ENCODE data around the gene SHANK3. TPM values are rescaled to one million over a fixed set of nuclear protein-coding genes. Genes with fewer than 3 reads are reported as not detected.
A peak's percentile ranks its signal among the peaks of the same experiment; 100 is the strongest.
"Not testable (repeated sequence)": the region's sequence is repeated elsewhere in the genome, so short reads cannot be mapped to it uniquely, and the experiment has no call there.

Gene SHANK3
- 3.6 and 5.0 TPM in 2 replicates for total RNA-seq (2014; rRNA removed; shearing (Covaris generic))

DNA sequence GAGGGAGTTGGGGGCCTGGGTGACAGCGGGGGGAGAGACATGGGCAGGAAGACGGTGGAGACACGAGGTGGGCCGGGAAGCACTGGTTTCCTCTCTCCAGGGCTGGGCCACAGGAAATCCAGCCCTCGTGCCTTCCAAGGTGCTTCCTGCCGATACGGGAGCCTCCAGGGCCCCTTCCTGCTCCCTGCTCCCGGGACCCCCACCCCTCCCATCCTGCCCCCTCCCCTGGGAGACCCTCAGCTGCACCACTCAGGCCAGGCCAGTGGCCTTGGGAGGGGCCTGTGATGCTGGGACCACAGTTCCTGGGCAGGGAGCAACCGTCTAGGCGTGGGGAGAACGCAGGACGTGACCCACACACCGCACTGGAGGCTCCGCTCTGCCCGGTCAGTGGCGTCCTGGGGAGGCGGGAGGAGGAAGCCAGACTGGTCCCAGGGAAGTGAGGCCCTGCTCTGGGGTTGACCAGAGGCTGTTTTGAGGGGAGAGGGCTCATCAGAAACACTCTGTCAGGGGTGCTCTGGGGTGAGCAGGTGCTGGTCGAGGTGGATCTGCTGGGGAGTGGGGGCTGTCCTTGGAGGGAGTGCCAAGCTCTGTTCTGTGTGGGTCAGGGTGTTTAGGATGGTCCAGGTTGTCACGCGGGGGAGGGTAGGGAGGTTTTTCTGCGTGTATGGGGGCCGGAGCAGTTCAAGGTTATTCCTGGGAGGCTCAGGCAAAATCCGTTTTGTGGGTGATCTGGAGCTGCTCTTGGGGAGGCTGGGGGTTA is at the start of gene SHANK3:
Gene SHANK3 (plus strand): TSS at position 353 of the 760 bp plus-strand sequence.
- in situ Hi-C loops (cut with HindIII; ENCODE audit: low sequenced_read_pairs): no loop called here
- DNase-seq (ENCODE audit: low spot score): no peak

DNA sequence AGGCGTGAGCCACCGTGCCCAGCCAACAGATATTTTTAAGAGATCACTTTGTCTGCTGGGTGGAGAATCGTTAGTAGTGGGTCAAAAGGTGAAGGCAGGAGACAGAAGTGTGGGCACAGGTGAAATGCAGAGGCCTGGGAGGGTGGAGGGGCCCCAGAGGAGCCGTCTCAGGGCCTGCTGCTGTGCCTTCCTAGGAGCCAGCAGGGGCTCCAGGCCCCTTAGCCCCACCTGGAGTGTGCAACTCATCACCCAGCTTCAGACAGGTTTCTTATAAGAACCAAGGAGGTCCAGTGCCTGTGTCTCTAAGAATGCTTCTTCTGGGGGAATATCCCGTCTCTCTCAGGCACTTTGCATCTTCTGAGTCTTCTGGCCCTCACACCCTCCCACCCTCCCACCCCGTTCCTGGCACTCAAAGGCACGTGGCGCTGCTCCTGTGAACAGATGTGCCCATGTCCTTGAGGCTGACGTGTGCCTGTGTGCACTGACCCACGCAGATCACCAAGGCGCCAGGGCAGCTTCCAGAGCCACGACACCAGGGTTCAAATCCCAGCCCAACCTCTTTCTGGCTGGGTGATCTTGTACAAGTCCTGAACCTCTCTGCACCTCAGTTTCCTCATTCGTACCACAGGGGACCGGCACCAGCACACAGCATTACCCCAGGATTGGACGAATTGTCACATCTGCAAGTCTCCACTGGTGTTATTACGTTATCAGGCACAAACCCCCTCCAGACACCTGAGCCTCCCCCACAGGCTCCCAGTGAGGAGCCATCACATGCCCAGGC is 48.1 kb upstream of the SHANK3 start:
- no peak for DNase-seq (ENCODE audit: low spot score)
- in situ Hi-C loops (cut with HindIII; ENCODE audit: low sequenced_read_pairs): no loop called here

DNA sequence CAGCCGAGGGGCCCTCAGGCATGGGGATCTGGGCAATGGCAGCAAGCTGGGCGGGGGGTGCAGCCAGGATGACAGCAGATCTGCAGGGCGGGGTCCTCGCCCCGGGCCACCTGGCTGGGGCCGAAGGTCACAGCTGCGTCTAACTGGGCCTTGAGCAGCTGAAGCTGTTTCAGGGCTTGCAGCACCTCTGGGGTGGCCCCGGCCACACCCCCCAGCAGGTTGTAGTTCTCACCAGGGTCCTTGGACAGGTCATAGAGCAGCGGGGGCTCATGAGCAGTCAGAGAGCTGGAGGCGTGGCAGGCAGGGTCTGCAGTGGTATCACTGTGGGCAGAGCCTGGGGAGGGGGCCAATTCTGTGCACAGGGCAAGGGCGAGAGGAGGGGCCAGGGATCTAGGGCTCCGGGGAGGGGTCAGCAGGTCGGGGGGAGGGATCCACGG is 47.5 kb upstream of the SHANK3 start:
- in situ Hi-C loops (cut with HindIII; ENCODE audit: low sequenced_read_pairs): no loop called here

DNA sequence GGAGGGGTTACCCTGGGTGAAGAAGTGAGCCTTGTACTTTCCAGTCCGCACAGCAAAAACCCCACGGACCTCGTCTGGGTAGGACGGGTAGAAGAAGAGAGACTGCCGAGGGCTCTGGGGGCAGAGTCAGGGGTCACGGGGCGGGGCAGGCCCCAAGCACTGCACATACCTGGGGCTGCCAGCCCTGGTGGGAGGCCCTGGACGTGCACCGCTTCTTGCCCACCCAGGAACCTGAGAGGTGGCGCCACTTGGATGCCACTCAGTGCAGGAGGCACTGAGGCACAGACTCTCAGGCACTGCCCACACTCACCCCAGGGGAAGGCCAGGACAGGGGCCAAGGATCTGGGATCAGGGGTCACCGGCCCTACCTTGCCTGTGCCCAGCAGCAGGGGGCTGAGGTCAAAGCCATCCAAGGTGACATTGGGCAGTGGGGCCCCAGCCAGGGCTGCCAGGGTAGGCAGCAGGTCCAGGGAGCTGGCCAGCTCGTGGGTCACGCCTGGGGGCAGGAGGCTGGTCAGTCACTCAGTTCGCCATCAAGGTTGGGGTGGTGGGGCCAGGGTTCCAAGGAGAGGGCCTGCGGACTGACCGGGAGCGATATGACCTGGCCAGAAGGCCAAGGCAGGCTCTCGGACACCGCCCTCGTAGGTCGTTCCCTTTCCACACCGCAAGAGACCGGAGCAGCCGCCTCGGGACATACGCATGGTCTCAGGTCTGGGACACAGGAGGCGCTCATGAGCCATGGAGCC is 46.9 kb upstream of the SHANK3 start:
- DNase-seq (ENCODE audit: low spot score): no peak
- in situ Hi-C loops (cut with HindIII; ENCODE audit: low sequenced_read_pairs): no loop called here

More for the DNA sequence above, 47.5 kb upstream of the SHANK3 start:
- DNase-seq (ENCODE audit: low spot score): no peak

DNA sequence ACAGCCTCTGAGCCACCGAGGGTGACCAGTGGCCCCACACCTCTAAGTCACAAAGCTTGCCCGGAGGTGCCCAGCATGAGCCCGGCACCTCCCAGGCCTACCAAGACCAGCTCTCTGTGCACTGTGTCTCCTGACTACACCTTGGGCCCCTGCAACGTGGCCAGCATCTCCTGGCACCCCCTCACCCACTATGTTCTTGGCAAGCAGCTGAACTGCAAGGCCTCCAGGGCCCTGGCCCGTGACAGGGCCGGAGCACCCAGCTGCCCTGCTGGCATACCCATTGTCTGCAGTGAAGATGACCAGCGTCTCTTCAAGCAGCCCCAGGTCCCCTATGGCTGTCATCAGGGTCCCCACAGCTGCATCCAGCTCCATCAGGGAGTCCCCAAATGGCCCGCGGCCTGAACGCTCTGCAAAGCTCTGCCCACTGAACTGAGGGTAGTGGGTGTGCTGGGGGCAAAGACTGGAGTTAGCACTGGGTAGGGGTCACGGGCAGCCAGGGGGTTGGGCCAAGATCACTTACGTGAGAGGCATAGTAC is 46.2 kb upstream of the SHANK3 start:
- in situ Hi-C loops (cut with HindIII; ENCODE audit: low sequenced_read_pairs): no loop called here
- no peak for DNase-seq (ENCODE audit: low spot score)

DNA sequence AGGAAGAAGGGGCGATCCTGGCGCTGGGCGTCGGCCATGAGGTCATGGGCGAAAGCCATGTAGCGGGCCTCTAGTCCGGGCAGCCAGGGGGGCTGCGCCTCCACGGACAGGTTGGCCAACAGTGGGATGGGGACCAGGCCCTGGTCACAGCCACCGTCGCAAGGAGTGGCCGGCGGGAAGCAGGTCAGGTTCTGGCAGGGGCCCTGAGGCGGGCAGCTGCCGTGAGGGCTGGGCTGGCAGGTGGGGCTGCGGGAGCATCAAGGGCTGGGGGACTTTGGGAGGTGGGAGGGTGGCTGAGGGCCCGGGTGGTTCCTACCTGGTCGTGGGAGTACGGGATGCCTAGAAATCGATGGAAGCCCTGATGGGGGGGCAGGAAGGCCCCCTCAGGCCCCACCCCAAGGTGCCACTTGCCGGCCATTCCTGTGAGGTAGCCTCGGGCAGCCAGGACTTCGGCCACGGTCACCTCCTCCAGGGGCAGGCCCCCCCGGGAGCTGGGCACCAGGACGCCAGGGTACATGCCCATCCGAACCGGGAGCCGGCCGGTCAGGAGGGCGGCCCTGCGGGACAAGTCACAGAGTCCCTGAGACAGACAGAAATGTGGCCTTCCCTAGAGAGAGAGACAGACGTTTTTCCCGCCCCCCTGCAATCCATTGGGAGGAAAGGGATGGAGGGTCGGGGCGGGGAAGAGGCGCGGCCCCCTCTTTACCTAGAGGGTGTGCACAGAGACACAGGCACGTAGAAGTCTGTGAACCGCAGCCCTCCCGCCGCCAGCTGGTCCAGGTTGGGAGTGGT is 45.6 kb upstream of the SHANK3 start:
- no peak for DNase-seq (ENCODE audit: low spot score)
- in situ Hi-C loops (cut with HindIII; ENCODE audit: low sequenced_read_pairs): no loop called here

DNA sequence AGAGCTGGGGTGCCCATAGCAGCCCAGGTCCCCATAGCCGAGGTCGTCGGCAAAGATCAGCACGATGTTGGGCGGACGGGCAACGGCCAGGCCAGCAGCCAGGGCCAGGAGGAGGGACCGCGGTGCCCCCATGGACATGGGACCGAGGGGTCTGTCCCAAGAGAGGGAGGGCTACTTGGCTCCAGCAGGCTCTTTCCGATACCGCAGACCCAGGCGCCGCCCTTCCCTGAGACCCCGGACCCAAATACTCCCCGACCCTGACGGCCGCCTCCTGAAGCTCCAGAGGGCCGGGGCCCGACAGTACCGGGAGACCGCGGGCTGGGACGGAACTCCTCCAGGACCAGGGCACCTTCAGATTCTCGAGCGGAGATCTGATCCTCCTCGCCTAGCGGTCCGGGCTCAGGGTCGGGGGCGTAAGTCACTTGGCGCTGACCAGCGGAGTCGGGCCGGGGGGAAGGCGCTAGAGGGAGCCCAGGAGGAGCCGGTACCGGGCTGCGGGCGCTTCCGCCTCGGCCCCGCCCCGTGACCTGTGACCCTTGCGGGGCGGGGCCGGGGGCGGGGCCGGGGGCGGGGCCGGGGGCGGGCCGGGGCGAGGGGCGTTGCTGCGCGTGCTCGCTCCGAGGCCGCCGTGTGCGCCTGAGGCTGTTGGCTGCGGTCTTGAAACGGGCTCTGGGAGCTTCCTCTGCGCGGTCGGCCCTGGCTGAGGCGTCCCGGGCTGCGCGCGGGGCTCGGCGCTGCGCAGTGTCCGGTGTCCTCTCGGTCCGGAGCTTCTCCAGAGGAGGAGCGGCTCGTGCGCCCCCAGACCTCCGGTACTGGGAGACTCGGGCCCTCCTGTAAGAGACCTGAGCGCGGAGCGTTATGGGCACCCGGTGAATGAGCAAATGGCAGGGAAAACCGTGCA is 44.7 kb upstream of the SHANK3 start, which contains the start of gene ARSA:
Gene ARSA (minus strand): TSS at position 511 of the 901 bp plus-strand sequence. CDS start 373 bp downstream, at position 138.
- in situ Hi-C loops (cut with HindIII; ENCODE audit: low sequenced_read_pairs): no loop called here
- DNase-seq (ENCODE audit: low spot score): peak; percentile 85

DNA sequence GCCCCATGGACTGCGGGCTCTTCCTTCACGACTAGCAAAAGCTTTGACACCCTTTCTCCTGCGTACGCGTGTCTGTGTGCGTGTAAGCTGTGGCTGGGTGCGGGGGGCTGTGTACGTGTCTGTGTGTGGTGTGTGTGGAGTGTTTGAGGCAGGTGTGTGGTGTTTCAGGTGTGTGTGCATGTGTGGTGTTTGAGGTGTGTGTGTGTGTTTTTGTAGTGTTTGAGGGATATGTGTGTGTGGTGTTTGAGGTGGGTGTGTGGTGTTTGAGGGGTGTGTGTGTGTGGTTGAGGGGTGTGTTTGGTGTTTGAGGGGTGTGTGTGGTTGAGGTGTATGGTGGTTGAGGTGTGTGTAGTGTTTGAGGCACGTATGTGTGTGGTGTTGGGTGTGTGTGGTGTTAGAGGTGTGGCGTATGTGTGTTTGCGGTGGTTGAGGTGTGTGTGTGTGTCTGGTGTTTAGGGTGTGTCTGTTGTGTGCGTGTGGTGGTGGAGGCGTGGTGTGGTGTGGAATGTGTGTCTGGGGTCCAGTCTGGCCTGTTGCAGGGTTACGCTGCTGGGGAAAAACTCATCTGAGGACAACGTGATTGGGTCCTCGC is 44.0 kb upstream of the SHANK3 start:
- in situ Hi-C loops (cut with HindIII; ENCODE audit: low sequenced_read_pairs): no loop called here
- no peak for DNase-seq (ENCODE audit: low spot score)

DNA sequence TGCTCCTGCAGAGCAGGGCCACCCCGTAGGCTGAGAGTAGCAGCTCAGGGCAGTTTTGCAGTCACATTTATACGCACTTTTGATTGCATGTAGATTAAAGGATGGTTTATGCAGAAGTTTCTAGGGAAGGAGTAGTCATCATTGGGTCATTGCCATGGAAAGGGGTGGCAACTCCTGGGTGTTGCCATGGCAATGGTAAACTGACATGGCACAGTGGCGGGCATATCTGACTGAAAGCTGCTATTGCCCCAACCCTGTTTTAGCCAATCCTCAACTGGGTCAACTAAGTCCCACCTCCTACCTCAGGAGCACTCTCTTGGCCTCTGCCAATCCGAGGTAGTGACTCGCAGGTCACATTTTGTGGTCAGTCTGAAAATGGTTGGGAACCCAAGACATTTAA is 42.2 kb upstream of the SHANK3 start:
- DNase-seq (ENCODE audit: low spot score): peak; percentile 77
- in situ Hi-C loops (cut with HindIII; ENCODE audit: low sequenced_read_pairs): loop anchor here (5.0 kb wide), 1 partner anchor 37 kb away; no protein-coding TSS in a partner anchor

DNA sequence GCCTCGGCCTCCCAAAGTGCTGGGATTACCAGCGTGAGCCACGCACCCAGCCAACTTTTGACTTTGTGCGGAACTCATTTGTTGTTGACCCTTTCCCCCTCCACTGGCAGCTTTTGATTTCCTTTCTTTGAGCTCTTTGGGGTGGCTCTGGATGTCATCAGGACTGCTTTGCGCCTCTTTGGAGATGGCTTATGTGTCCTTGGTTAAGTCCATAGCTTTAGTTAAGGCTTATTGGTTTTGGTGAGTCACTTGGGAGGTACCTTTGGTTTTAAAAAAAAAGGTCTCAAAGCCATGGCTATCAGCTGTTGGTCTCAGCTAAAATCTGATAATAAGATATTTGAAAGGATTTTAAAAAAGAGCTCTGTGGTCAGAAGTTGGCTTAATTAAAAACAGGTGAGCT is 39.5 kb upstream of the SHANK3 start:
- no peak for DNase-seq (ENCODE audit: low spot score)
- in situ Hi-C loops (cut with HindIII; ENCODE audit: low sequenced_read_pairs): loop anchor here (5.0 kb wide), 1 partner anchor 34 kb away; no protein-coding TSS in a partner anchor

DNA sequence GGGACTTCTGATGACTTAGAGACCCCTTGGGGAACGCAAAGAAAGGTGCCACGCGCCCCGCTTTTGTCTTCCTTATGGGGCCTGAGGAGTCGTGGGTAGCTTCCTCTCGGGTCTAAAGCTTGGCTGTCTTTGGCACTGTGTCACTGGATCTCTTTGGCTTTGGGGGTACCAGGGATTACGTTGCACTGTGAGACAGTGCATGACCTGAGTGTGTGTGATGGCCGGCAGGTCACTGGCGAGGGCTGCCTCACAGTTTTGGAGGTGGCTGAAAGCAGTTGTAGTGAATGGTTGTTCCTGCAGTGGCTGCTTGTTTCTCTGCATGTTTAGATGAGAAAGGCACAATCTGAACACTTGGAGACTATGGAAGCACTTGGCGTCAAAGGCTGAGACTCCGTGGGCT is 38.9 kb upstream of the SHANK3 start:
- in situ Hi-C loops (cut with HindIII; ENCODE audit: low sequenced_read_pairs): loop anchor here (5.0 kb wide), 1 partner anchor 34 kb away; no protein-coding TSS in a partner anchor
- DNase-seq (ENCODE audit: low spot score): no peak

DNA sequence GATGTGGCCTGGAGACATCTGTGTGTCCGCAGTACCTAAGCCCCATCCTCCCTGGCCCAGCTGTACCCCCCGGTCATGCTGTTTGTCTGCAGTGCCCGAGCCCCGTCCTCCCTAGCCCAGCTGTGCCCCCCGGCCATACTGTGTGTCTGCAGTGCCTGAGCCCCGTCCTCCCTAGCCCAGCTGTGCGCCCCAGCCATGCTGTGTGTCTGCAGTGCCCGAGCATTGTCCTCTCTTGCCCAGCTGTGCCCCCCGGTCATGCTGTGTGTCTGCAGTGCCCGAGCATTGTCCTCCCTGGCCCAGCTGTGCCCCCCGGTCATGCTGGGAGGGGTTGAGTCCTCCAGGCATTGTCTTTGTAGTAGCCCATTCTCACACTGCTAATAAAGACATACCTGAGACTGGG is 37.0 kb upstream of the SHANK3 start:
- in situ Hi-C loops (cut with HindIII; ENCODE audit: low sequenced_read_pairs): no loop called here
- DNase-seq (ENCODE audit: low spot score): no peak

DNA sequence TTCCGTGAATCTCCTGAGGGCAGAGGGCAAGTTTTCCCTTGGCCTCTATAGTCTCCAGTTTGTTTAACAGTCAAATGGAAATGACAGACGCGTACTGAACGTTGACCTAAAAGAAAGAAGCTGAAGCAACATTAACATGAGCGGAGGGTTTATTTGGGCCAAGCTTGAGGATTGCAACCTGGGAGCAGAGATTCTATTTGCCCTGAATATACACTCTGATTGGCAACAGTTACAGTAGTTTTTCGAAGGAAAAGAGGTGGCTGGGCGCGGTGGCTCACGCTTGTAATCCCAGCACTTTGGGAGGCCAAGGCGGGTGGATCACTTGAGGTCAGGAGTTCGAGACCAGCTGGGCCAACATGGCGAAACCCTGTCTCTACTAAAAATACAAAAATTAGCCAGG is 32.3 kb upstream of the SHANK3 start:
- in situ Hi-C loops (cut with HindIII; ENCODE audit: low sequenced_read_pairs); DNase-seq (ENCODE audit: low spot score): not testable (repeated sequence)

DNA sequence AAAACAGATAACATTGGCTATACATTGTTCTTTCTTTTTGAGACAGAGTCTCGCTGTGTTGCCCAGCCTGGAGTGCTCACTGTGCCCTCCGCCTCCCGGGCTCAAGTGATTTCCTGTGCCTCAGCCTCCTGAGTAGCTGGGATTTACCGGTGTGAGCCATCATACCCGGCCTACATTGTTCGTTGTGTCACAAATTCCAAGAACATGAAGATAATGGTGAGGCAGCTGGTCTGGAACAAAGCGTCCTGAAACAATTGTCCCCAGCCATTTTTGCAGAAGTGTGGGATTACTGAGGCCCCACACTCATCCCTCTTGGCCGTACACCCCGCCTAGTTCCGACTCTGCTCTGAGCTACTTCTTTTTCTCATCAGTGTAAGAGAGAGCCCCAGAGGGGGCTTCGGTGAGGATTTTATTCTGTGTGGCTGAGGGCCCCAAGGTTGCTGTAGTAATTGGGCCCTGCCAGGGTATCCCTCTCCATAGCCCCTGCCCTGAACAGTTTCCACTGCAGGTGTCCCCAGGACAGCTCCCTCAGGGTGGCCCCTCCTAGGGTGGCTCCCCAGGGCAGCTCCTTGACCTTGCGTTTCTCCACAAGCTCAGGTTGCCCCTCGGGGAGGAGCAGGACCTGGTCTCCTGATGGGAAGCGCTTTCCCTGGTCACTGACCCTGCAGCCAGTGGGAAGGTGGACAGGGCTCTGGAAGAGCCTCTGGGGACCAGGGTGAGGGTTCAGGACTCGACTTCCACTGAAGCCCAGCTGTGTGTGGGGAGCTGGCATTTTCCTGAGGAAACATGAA is 31.6 kb upstream of the SHANK3 start:
- DNase-seq (ENCODE audit: low spot score): no peak
- in situ Hi-C loops (cut with HindIII; ENCODE audit: low sequenced_read_pairs): no loop called here

DNA sequence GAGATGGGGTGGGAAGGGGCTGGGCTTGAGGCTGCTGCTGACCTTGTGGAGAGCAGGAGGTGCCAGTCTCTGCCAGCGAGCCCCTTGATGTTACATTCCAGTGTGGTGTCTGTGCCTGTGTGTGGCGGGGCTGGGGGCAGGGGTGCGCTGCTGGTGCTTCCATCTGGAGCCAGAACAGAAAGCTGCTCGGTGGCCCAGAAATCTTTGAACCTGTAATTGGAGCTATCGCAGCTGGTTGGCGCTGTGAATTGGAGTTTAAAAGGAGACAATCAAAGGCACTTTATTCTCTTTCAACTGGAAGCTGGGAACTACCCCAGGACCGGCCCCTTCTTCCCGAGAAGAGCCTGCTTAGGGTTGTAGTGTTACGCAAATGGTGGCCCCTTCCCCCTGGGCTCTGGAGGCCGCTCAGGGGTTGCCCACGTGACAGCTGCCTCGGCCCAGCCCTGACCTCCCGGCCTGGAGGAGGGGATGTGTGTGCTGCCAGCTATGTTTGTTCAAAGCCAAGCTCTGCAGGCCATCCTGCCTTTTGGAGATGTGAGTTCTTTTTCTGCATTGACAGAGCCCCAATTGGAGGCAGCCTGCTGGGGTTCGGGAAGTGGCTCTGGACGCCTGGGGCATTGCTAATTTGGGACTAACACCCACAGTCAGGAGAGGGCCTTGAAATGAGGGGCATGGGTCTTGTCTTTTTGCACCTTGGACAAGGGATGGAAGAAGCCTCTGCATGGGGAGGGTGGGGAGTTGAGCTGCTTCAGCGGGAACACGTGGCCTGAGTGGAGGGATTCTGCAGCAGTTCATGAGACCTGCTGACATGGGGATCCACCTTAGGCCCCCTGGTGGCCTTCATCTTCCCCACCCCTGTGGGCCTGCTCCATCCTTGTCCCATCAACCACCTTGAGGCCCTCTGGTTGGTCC is 30.7 kb upstream of the SHANK3 start:
- in situ Hi-C loops (cut with HindIII; ENCODE audit: low sequenced_read_pairs): no loop called here
- peak; percentile 22 for DNase-seq (ENCODE audit: low spot score)

All from G401 (cell line).